Peyer's patch (tissue), 4 donors: ENCODE results near the gene PPOX.

Experiments used
- CTCF ChIP-seq, 6 experiments: fragments of 450-650 bp in 4 of 6; fragments of 200-600 bp in 2 of 6; sonication (generic) in 1 of 6; IDR thresholded peaks; one replicate each; pipeline ENCODE4 v1.5.1; 2017 to 2019; ENCODE audit warnings: antibody characterized with exemption in 6 of 6, mild to moderate bottlenecking in 3 of 6, moderate library complexity in 1 of 6
- POLR2A ChIP-seq, 2 donors: fragments of 450-650 bp; IDR thresholded peaks; one replicate each; pipeline ENCODE4 v1.5.1; 2017; ENCODE audit warnings: antibody characterized with exemption in 2 of 2, mild to moderate bottlenecking in 2 of 2, moderate library complexity in 2 of 2

GRCh38 chr1:161139766-161140165, 26.5 kb upstream of the PPOX start:
- TF ChIP-seq CTCF (IDR thresholded peaks at IDR 0.05) (peak in 4 of 6 experiments; percentile 45 to 60 (median 55)), POLR2A (IDR thresholded peaks at IDR 0.05) (no peak)
